ENCODE data around the gene EDN2.

- no peak for TF ChIP-seq SP1 (IDR thresholded peaks at IDR 0.05)
- TF ChIP-seq CTCF (IDR thresholded peaks at IDR 0.05; ENCODE audit: low read depth, low read length, missing input control), result no peak
- TF ChIP-seq JUND (IDR thresholded peaks at IDR 0.05), result no peak
- TF ChIP-seq ZBTB33 (IDR thresholded peaks at IDR 0.05), result no peak
- no peak for TF ChIP-seq RAD21 (IDR thresholded peaks at IDR 0.05)
- no peak for TF ChIP-seq ATF3 (IDR thresholded peaks at IDR 0.05)
- TF ChIP-seq YY1 (IDR thresholded peaks at IDR 0.05), result no peak
- TF ChIP-seq RXRA (IDR thresholded peaks at IDR 0.05), result no peak
- no peak for TF ChIP-seq REST (IDR thresholded peaks at IDR 0.05)
- TF ChIP-seq GABPA (IDR thresholded peaks at IDR 0.05 in 1 of 2, conservative IDR thresholded peaks at IDR 0.05 in 1 of 2), result no peak
- no peak for TF ChIP-seq MAX (IDR thresholded peaks at IDR 0.05)
- TF ChIP-seq TAF1 (conservative IDR thresholded peaks at IDR 0.05), result no peak
- TF ChIP-seq FOXA1 (IDR thresholded peaks at IDR 0.05), result no peak
Observed at GRCh38 chr1:41512701-41513382, 28.4 kb upstream of the EDN2 start.

Data from liver (tissue), 3 donors.